SK-N-SH (cell line): Measurements from ENCODE around the gene PEAK1. TPM values are rescaled to one million over a fixed set of nuclear protein-coding genes. Genes with fewer than 3 reads are reported as not detected.
"Not testable (repeated sequence)": the region's sequence is repeated elsewhere in the genome, so short reads cannot be mapped to it uniquely, and the experiment has no call there.

ENCODE experiments used
- CTCF ChIA-PET: fragments of 300-600, 350-600 bp; formaldehyde crosslinking; extraction: SDS; loops from one replicate; lab custom pipeline; 2021; lab: Yijun Ruan, JAX
- POLR2A ChIA-PET: fragments of 350-600 bp; sonication (Branson Sonifier 250); formaldehyde crosslinking; extraction: SDS; loops from one replicate; lab custom pipeline; 2020; ENCODE audit warnings: antibody characterized with exemption, inconsistent platforms; lab: Yijun Ruan, JAX
- DNase-seq: peaks from one replicate; pipeline ENCODE4 v3.0.0; 2012
- H2AFZ ChIP-seq: fragments of 200-600 bp; sonication (generic); 2 replicates; pipeline ENCODE4 v1.8.1; 2016; ENCODE audit warnings: antibody characterized with exemption, mild to moderate bottlenecking, low read depth
- H3F3A ChIP-seq: fragments of 200-600 bp; sonication (generic); replicated peaks from 2 replicates; pipeline ENCODE3; 2016; ENCODE audit warnings: antibody characterized with exemption, mild to moderate bottlenecking; ENCODE audit not compliant: insufficient read depth
- H3K27ac ChIP-seq, 2 experiments: fragments of 200-500 bp in 1 of 2; fragments of 200-600 bp in 1 of 2; sonication (Bioruptor generic) in 1 of 2; sonication (generic), shearing (Covaris generic) in 1 of 2; 2 replicates each; pipeline versions ENCODE4 v1.5.1 to v1.6.1; 2014 to 2016; ENCODE audit warnings: low read depth in 2 of 2, inconsistent platforms in 1 of 2, low read length in 1 of 2, mild to moderate bottlenecking in 1 of 2, mixed read lengths in 1 of 2
- H3K27me3 ChIP-seq: fragments of 200-600 bp; sonication (generic), shearing (Covaris generic); 2 replicates; pipeline ENCODE4 v1.6.1; 2016; ENCODE audit warnings: mixed run types; ENCODE audit not compliant: insufficient read depth
- H3K36me3 ChIP-seq, 2 experiments: fragments of 200-500 bp in 1 of 2; fragments of 200-600 bp in 1 of 2; sonication (Bioruptor generic) in 1 of 2; sonication (generic) in 1 of 2; replicated peaks in 1 of 2; 2 replicates each; pipeline versions ENCODE3 to v1.5.1; 2014 to 2016; ENCODE audit warnings: low read length in 1 of 2, mild to moderate bottlenecking in 1 of 2; ENCODE audit not compliant: insufficient read depth in 2 of 2, control insufficient read depth in 1 of 2
- H3K4me1 ChIP-seq, 2 experiments: fragments of 200-500 bp in 1 of 2; fragments of 200-600 bp in 1 of 2; sonication (Bioruptor generic) in 1 of 2; sonication (generic), shearing (Covaris generic) in 1 of 2; 2 replicates each; pipeline versions ENCODE4 v1.5.1 to v1.6.1; 2014 to 2016; ENCODE audit warnings: low read depth in 1 of 2, low read length in 1 of 2, mixed run types in 1 of 2; ENCODE audit not compliant: insufficient read depth in 2 of 2, control insufficient read depth in 1 of 2
- H3K4me2 ChIP-seq: fragments of 200-600 bp; sonication (generic), shearing (Covaris generic); 2 replicates; pipeline ENCODE4 v1.6.1; 2017; ENCODE audit warnings: mixed run types
- H3K4me3 ChIP-seq, 2 experiments: fragments of 200-500 bp in 1 of 2; fragments of 200-600 bp in 1 of 2; sonication (Bioruptor generic) in 1 of 2; sonication (generic), shearing (Covaris generic) in 1 of 2; 2 replicates each; pipeline versions ENCODE4 v1.5.1 to v1.8.1; 2014 to 2016; ENCODE audit warnings: low read depth in 2 of 2, inconsistent platforms in 1 of 2, low read length in 1 of 2, mild to moderate bottlenecking in 1 of 2, mixed read lengths in 1 of 2, moderate library complexity in 1 of 2
- H3K79me2 ChIP-seq: fragments of 200-600 bp; sonication (generic); 2 replicates; pipeline ENCODE4 v1.8.1; 2017; ENCODE audit warnings: mild to moderate bottlenecking; ENCODE audit not compliant: insufficient read depth
- H3K9ac ChIP-seq: fragments of 200-600 bp; sonication (generic); 2 replicates; pipeline ENCODE4 v1.6.1; 2017; ENCODE audit warnings: mixed run types
- H3K9me2 ChIP-seq: fragments of 200-600 bp; sonication (generic); 2 replicates; pipeline ENCODE4 v1.6.1; 2017; ENCODE audit warnings: mixed run types
- H3K9me3 ChIP-seq: fragments of 200-600 bp; sonication (generic); 2 replicates; pipeline ENCODE4 v1.6.1; 2017; ENCODE audit warnings: mixed run types, mild to moderate bottlenecking, moderate library complexity
- H4K20me1 ChIP-seq: fragments of 200-600 bp; sonication (generic); 2 replicates; pipeline ENCODE4 v1.6.1; 2017; ENCODE audit warnings: mild to moderate bottlenecking, mixed run types; ENCODE audit not compliant: insufficient read depth
- CTCF ChIP-seq: fragments of 200-600 bp; sonication (generic); IDR thresholded peaks from 2 replicates; pipeline ENCODE4 v1.6.1; 2017; ENCODE audit warnings: antibody characterized with exemption, mild to moderate bottlenecking, moderate library complexity
- GABPA ChIP-seq: IDR thresholded peaks from 2 replicates; pipeline ENCODE4 v1.4.0; 2012; ENCODE audit warnings: low read depth, mild to moderate bottlenecking
- GATA2 ChIP-seq: sonication (generic); formaldehyde crosslinking; IDR thresholded peaks from 2 replicates; pipeline ENCODE4 v1.5.0; 2020; ENCODE audit warnings: mild to moderate bottlenecking, missing genetic modification reagents
- MEF2A ChIP-seq: IDR thresholded peaks from 2 replicates; pipeline ENCODE4 v1.4.0; 2012; ENCODE audit warnings: low read depth, borderline replicate concordance
- NFIC ChIP-seq: IDR thresholded peaks from 2 replicates; pipeline ENCODE4 v1.4.0; 2012; ENCODE audit warnings: borderline replicate concordance
- NRF1 ChIP-seq: IDR thresholded peaks from 2 replicates; pipeline ENCODE4 v1.6.1; 2012; ENCODE audit warnings: low read depth, mild to moderate bottlenecking, low read length
- REST ChIP-seq: IDR thresholded peaks from 2 replicates; pipeline ENCODE4 v1.6.1; 2012; ENCODE audit warnings: mild to moderate bottlenecking, low read depth, low read length, moderate library complexity
- SIN3A ChIP-seq: IDR thresholded peaks from 2 replicates; pipeline ENCODE4 v1.6.1; 2012; ENCODE audit warnings: low read depth, mild to moderate bottlenecking, low read length, moderate library complexity, borderline replicate concordance
- TAF1 ChIP-seq: IDR thresholded peaks from 2 replicates; pipeline ENCODE4 v1.6.1; 2012; ENCODE audit warnings: low read depth, mild to moderate bottlenecking, low read length, moderate library complexity, borderline replicate concordance
- TCF12 ChIP-seq: IDR thresholded peaks from 2 replicates; pipeline ENCODE4 v1.4.0; 2012
- USF1 ChIP-seq: IDR thresholded peaks from 2 replicates; pipeline ENCODE4 v1.4.0; 2012; ENCODE audit warnings: low read depth, borderline replicate concordance
- YY1 ChIP-seq: IDR thresholded peaks from 2 replicates; pipeline ENCODE4 v1.4.0; 2012; ENCODE audit warnings: low read depth, mild to moderate bottlenecking
- ZBTB33 ChIP-seq: IDR thresholded peaks from 2 replicates; pipeline ENCODE4 v1.4.0; 2012; ENCODE audit warnings: low read depth, borderline replicate concordance
- WGBS: methylation state at CpG from one replicate; pipeline ENCODE4 v1.1.6; 2017; ENCODE audit warnings: low lambda C conversion rate; 5-methylcytosine and 5-hydroxymethylcytosine counted together
- polyA plus RNA-seq, 3 experiments: library from polyadenylated mRNA; depleted of rRNA; stranded (reverse); fragments of >200 nt; gene quantifications; 2 replicates each; pipeline ENCODE4 v1.2.3, GENCODE V29; 2012

The PEAK1 gene
- polyA plus RNA-seq, 1 of the 3 experiments (the other 2 are of a cell fraction): 9.0 TPM

- no peak for DNase-seq
Observed at GRCh38 chr15:77185242-77185785, 234.6 kb downstream of the PEAK1 start.

GRCh38 chr15:77184352-77184751, 235.6 kb downstream of the PEAK1 start:
- H3K79me2 ChIP-seq, H3K4me2 ChIP-seq, H3F3A ChIP-seq, H3K27ac ChIP-seq, H3K4me3 ChIP-seq, H3K9ac ChIP-seq, H3K27me3 ChIP-seq, H4K20me1 ChIP-seq, H3K9me3 ChIP-seq, H2AFZ ChIP-seq, POLR2A ChIA-PET, DNase-seq, H3K9me2 ChIP-seq: not testable (repeated sequence)
- CTCF ChIA-PET: interaction anchor here (4.0 to 7.3 kb wide), 3 partner anchors 312 to 358 kb away, joined by 11 to 101 read pairs (median 49); no protein-coding TSS in a partner anchor
- WGBS: 94% methylated on average over 4 of the region's 4 CpGs
- Histone ChIP-seq H3K36me3 (peaks cover 7 to 10% of the 10 kb centered on the region in 2 experiments), H3K4me1 (peaks cover 11 to 23% of the 10 kb centered on the region in 2 experiments; a peak in 3 of 4 replicates)

More at GRCh38 chr15:77185242-77185785, 234.6 kb downstream of the PEAK1 start:
- TF ChIP-seq ZBTB33 (no peak), NRF1 (no peak), TAF1 (no peak), USF1 (no peak), NFIC (no peak)
- WGBS: 100% methylated on average over 2 of the region's 2 CpGs
- no peak overlapping the region for H3K4me2 ChIP-seq
- H3K27me3 ChIP-seq: no peaks in the 10 kb centered on the region
- no peaks in the 10 kb centered on the region for H4K20me1 ChIP-seq
- no peak overlapping the region for H3K4me3 ChIP-seq
- no peaks in the 10 kb centered on the region; the same call in none of the 2 replicates for H3K79me2 ChIP-seq
- ChIA-PET POLR2A (no interaction called here), CTCF (interaction anchor here (1.0 to 7.3 kb wide), 11 partner anchors 11 to 448 kb away, joined by 3 to 101 read pairs (median 5); no protein-coding TSS in a partner anchor)
- no peak overlapping the region for H2AFZ ChIP-seq
- peaks cover 11 to 23% of the 10 kb centered on the region in 2 experiments; a peak in 3 of 4 replicates for H3K4me1 ChIP-seq
- peaks cover 5 to 7% of the 10 kb centered on the region in 2 experiments for H3K36me3 ChIP-seq
- no peak overlapping the region; a peak in 1 of 4 replicates for H3K27ac ChIP-seq
- H3K9me2 ChIP-seq: no peaks in the 10 kb centered on the region
- H3F3A ChIP-seq: peaks cover 9% of the 10 kb centered on the region
- no peak overlapping the region for H3K9ac ChIP-seq
- no peaks in the 10 kb centered on the region for H3K9me3 ChIP-seq

GRCh38 chr15:77183066-77183465, 236.8 kb downstream of the PEAK1 start:
- Histone ChIP-seq H3K4me2 (no peak overlapping the region), H3K9me3 (no peaks in the 10 kb centered on the region), H4K20me1 (no peaks in the 10 kb centered on the region), H3K27ac (no peak overlapping the region), H3K4me3 (no peak overlapping the region), H3K9ac (no peak overlapping the region), H3K36me3 (peaks cover 10 to 12% of the 10 kb centered on the region in 2 experiments), H3K4me1 (peaks cover 11 to 19% of the 10 kb centered on the region in 2 experiments; a peak in 3 of 4 replicates), H3K9me2 (no peaks in the 10 kb centered on the region), H3K79me2 (no peaks in the 10 kb centered on the region; the same call in none of the 2 replicates), H3F3A (peaks cover 9% of the 10 kb centered on the region), H2AFZ (no peak overlapping the region), H3K27me3 (no peaks in the 10 kb centered on the region)
- WGBS: 88% methylated on average over 3 of the region's 3 CpGs
- ChIA-PET POLR2A (no interaction called here), CTCF (interaction anchor here (0.9 to 4.4 kb wide), 5 partner anchors 8 to 639 kb away, joined by 3 to 24 read pairs (median 5); no protein-coding TSS in a partner anchor)
- no peak for DNase-seq
- no peak for TF ChIP-seq SIN3A
- TF ChIP-seq GATA2 (CRISPR knock-in tag): no peak
- TF ChIP-seq MEF2A: no peak
- TF ChIP-seq NFIC: no peak
- no peak for TF ChIP-seq GABPA
- no peak for TF ChIP-seq YY1
- TF ChIP-seq CTCF: no peak
- TF ChIP-seq REST: no peak
- TF ChIP-seq TCF12: no peak
